Measurements from ENCODE around the gene CIB2. TPM values are rescaled to one million over a fixed set of nuclear protein-coding genes. Genes with fewer than 3 reads are reported as not detected.

CIB2 gene
- total RNA-seq, 1 donor from 2014 or later: 18.4 TPM

DNA sequence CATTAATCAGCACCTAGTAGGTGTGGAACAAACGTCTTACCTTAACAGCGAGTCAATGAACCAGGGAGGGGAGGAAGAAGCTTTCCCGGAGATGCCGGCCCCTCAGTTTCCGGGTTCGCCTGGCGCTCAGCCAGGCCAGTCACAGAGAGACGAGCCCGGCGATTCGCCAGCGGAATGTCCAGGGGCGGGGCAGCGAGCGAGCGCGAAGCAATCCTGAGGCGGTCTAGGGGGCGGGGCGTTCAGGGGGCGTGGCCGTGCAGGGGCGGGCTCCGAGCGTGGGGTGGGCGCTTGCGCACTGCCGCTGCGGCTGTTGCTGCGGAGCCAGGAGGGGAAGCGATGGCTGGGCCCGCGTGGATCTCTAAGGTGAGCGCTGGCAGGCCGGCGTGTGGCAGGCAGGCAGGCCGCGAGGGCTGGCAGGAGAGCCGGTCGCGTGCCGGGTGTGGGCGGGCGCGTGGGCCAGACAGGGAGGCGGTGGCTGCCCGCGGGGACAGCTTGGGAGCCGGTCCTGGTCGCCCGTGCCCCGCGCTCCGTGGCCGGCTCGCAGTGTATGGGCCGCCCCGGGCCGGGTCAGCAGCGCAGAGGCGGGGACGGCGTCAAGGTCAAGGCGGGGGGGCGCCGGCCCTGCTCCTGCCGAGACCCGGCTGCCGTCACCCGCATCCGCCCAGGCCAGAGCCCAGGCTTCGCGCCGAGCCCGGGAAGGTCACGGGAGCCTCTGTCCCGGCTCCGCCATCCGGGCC is 18.0 kb upstream of the CIB2 start, which contains the start of gene IDH3A:
IDH3A (plus strand) TSS at position 295 of the 737 bp plus-strand sequence; CDS start at position 337, 42 bp downstream.
- peak; percentile 98 for DNase-seq

DNA sequence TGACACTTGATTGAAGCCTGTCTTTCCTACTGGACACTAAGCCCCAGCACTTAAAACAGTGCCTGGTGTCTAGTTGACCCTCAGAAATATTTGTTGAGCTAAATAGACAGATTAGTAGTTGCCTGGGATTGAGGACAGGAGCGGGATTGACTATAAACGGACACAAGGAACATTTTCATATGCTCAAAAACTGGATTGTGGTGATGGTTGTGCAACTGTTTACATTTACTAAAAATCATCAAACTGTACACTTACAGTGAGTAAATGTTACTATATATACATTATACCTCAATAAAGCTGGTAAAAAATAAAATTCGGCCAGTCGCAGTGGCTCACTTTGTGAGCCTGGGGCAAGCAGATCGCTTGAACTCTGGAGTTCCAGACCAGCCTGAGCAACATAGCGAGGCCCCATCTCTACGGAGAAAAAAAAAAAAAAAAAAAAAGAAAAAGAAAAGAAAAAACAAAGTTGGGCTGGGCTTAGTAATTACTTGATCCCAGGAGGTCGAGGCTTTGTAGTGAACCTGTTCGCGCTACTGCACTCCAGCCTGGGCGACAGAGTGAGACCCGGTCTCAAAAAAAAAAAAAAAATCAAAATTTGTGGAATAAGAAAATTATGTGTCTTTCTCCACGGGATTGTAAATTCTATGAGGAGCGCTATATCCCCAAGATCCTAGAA is 17.3 kb upstream of the CIB2 start:
- no peak for DNase-seq

DNA sequence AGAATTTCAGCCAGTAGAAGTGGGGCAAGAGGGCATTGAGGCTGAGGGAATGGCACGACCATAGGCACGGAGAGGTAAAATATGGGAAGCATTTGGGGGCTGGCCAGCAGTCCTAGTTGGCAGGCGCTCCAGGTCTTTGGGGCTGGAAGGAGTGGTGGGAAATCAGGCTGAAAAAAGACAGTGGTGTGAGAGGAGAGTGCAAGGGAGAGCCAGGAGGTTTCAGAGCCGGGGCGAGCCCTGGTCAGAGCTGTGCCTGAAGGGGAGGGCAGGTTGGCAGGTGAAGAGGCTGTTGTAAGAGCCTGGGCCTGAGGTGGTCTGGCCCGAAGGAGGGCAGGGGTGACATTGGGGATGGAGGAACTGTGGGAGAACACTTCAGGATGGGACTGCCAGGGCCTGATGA is 16.3 kb upstream of the CIB2 start:
- no peak for DNase-seq

DNA sequence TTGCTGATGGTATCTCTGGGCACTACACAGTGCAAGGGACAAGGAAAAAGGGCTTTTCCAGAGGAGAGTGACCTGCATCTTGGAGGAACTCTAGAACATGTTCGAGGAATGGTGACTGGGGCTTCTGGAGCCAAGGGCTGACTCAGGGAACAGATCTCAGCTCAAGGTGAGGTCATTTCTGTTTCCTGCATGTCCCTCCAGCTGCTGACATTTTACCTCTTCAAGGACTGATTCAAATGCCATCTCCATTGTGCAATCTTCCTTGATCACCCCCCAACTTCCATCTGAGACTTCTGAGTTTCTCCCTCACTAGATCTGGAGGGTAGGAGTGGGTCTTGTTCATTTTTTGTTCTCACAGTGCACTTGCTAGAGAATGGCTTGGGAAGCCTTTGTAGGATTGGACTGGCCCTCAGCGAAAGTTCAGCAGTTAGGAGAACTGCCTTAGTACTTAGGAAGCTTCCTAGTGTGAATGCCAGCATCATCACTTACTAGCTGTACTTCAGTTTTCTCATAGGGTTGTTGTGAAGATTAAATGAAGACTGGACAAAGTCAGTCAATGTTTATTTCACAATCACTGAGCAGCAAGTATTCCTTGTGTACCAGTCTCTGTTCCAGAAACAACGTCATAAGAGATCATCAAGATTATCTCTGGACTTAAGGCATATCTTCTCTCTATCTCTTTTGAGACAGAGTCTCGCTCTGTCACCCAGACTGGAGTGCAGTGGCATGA is 15.3 kb upstream of the CIB2 start:
- no peak for DNase-seq

DNA sequence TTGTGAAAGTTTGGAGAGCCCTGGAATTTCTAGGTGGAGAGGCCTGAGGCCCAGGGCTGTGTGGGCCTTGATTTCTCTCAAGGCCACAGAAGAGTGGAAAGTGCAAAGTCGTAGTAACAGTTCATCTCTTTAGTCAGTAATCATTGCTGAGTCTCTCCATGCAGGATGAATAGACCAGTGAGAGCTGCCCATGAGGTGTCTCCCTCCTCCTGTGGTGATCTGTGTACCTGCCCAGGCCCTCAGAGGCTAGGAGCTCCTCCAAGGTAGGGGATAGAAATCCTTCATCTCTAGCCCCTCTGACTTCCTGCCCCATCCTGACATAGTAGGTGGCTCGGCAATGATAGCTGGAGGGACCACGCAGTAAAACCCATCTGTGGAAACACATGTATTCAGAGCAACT is 11.1 kb upstream of the CIB2 start:
- no peak for DNase-seq

DNA sequence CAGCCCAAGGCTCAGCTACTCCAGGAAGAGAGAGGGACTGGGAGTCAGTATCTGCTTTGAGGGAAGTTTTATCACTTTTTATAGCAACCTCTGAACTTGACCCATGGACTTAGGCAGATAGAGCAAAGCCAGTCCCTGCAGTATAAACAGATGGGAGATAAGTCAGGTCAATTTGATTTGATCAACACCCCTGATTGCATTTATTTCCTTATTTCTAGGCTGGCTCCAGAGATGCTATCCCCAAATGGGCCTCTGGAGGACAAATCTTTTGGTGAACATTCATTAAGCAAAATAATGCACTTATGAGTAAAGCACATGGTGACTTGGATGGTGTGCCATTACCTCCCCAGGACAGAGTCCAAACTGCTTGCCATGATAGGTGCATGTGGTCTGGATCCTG is 9.0 kb upstream of the CIB2 start:
- DNase-seq: no peak

DNA sequence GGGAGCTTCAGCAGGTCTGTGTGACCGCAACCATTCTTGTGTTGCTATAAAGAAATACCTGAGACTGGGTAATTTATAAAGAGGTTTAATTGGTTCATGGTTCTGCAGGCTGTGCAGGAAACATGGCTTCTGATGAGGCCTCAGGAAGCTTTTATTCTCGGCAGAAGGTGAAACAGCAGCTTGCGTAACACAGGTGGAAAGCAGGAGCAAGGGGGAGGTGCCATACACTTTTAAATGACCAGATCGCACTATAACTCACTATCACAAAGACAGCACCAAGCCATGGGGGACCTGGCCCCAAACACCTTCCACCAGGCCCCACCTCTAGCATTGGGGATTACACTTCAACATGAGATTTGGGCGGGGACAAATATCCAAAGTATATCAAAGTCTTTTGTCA is 8.3 kb upstream of the CIB2 start:
- no peak for DNase-seq

DNA sequence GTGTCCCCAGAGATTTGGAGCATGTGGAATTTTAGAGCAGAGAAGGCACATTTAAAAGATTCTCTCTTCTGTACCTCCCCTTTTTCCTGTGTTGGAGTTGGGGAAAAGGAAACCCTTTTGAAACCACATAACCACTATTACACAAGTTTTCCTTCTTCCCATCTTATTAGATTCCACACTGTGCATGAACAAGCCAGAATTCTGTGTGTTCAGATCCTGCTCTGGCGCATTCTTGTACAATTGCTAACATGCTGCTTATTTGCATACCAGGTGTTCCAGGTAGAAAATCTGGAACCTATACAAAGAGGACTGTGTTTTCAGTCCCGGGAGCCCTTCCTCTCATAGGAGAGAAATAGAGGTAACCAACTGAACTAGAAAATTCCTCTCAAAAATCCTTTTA is 2.6 kb upstream of the CIB2 start:
- no peak for DNase-seq

DNA sequence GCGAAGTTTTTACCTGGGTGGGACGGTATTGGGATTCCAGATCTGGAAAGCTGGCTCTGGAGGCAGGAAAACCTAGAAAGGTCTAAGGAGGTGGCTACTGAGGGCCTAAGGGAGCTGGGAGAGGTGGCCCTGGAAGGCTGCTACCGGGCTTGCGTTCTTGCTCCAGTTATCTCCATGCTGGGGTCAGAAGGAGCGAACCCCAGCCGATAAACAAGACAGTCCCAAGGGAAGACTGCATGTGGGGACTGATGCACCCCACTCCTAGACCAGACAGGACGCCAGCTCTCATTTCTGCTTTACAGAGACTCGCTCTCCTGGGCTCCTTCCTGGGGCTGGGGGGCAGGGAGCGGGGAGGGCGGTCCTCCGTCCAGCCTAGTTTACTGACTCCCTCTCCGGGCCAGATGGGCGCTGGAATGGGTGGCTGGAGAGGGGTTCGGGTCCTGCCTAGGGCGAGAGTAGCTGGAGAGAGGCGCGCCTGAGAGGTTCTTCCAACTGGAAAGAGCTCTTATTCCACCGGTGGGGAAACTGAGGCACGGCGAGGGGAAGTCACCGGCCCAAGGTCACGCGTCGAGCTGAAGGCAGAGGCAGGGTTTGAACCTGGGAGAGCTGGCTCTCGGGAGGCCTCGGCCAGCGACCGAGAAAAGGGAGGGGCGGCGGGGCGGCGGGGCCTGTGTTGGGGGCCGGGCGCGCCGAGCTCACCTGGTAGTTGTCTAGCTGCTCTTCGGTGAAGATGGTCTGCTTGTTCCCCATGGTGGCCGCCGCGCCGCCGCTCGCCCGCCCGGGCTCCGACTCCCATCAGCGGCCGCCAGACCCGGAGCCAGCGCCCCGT is 565 bp downstream of the CIB2 start:
- no peak for DNase-seq

DNA sequence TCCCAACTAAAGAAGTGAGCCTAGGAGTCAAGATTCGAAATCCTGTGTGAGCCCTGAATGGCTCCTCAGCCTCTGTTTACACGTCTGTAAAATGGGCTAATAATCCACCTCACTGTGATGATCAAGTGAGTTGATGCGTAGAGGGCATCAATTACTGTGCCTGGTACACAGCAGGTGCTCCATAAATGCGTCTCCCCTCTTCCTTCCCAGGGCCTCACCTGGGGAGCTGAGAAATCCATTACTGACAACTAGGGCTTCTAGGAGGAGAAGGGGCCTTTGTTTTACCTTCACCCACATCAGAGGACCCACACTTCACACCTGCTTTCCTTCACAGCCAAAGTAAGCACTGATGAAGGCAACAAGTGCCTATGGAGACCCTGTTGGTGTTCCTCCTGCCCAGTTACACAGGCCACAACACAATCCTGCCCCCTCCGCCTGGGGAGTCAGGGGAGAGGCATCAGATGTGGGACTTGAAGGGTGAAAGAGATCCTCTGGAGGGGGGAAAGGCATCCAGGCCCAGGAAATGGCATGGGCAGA is 1.4 kb downstream of the CIB2 start:
- no peak for DNase-seq

DNA sequence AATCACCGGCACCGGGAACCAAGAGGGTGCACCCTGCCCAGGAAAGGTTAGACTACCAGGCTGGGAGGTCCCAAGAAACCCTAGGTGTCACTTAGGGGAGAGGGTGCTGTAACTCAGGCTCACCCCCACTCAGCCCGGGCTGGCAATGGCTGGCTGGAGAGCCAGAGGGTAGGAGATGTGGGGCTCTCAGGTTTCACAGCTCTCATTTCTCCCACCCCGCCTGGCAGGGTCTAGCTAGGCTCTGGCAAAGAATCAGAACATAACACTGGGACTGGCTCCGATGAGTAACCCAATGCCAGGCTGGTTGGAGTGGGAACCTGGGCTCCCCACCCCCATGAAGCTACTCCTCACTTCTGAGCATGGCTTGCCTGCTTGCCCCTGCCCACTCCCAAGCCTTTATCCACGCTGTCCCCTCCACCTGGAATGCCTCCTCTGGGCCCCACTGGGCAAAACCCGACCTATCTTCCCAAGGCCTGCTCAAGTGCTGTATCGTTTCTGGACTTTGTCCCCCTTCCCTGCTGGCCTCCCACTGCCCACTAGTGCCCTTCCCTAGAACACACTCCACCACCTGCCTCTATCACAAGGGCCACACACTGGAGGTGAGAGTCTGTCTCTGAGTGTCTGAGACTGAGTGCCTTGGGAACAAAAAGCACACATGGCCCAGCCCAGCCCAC is 2.0 kb downstream of the CIB2 start:
- DNase-seq: no peak

DNA sequence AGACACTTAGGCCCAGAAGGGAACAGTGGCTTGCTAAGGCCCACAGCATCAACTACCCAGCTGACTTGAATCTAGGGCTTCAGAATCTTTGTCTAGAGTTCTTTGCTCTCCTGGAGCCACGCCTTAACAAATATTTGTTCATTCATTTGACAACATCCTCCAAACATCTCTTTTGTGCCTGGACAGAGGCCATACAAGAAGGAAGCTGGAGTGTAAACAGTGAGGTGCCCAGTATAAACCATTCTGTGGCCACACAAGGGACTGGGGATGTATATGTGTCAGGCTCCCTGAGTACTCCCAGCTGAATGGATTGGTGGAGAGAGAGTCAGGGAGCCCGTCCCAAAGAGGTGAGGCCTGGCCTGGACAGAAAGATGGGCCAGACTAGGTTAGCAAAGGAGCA is 3.4 kb downstream of the CIB2 start:
- DNase-seq: no peak

DNA sequence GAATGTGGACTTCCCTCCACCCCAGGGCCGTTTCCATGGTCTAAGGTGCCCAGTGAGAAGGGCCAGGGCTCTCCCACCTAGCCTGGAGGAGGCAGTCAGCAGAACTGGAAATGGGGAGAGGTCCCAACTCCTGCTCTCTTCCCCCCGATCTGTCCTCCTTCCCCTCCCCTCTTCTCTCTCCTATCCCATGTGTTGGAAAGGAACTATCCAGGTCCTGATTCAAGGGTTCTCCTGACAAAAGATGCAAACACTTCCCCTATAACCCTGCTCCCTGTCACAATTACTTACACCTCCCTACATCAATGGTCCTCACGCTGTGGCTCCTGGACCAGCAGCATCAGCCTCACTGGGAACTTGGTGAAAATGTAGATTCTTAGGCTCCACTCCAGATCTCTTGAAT is 6.0 kb downstream of the CIB2 start:
- no peak for DNase-seq

DNA sequence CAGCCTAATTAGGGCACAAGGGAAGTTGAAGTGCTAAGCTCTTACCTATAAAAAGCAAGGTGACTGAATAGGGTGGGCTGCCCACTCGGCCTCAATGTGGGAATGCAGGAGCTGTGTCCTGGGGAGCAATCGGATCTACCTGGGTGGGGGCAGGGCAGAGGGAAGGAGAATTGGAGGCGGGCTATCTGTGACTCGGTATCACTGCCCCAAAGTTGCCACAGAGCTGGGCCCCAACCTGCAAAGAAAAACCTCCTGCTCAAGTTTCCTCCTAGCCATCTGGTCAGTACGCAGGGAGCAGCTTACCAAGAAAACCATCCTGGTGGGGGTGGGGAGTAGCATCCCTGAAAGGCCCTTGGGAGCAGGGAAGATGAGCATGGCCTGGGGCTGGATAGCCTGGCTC is 10.7 kb downstream of the CIB2 start:
- DNase-seq: no peak

DNA sequence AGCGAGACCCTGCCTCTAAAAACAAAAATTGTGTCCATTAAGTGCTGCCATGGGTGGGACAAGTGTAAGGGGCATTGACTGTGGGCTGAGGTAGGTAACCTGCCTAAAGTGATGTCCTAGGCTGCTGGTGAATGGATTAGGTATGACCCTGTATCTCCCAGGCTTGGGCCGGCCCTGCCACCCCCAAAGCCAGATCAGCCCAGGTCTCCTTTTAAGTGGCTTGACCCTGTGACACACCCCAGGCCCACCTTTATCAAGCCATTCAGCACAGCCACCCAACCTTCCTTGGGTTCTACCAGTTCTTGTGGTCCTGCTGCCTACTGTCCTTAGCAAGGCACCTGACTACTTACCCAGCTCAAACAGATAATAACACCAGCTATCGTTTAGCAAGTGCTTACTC is 18.7 kb downstream of the CIB2 start:
- no peak for DNase-seq

DNA sequence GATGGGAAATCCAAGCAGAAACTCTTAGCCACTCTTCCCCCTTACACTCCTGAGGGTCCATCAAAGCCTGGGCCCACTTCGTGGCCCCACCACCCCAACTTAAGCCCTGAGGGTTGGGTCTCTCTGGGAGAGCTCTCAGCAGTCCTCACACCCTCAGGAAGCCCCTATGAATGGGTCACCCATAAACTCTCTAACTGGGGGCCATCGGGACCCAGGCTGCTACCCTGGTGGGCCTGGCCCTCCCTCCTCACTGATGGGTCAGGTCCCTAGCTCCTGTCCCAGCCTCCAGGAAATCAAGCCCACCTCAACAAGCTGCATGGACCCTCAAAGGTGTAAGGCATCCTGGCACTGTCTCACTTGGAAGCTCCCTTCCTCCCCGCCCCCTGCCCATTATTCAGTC is 19.5 kb downstream of the CIB2 start:
- no peak for DNase-seq

DNA sequence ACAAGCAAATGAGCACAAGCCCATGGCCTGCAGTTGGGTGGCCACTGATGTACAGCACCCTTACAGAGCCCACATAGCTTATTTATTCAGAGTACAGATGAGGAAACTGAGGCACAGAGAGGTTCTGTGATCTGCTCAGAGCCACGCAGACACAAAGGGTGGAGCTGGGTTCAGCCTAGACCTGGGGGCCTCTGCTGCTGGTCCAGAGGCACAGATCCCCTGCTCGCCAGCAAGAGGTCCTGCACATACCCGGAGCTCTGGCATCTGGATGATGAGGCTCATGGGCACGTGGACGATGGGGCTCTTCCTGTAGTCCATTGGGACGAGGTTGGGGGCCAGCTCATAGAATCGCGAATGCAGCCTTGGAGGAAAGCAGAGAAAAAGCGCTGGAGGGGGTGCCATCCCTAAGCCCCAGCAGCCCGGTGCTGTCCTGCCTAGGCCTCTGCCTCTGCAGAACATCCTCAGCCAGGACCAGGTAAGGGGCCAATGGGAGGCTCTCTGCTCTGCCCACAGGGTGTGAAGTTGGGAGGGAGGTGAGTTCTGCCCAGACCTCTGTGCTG is 20.2 kb downstream of the CIB2 start:
- DNase-seq: no peak

DNA sequence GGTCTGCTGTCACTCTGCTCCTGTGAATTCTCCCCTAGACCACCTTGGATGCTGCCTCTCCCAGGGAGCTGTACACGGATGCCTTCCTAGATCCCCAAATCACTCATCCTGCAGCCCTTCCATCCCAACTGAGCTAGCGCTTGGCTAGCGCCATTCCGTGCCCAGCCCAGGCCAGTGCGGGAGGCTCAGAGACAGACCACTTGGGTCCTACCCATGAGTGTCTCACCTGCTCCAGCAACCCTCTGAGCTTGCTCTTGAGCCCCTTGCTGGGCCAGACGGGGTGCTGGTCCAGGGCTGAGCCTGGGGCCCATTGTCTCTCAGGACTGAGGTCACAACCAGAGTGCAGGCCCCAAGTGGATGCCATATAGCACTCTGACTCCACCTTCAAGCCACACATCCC is 21.1 kb downstream of the CIB2 start:
- no peak for DNase-seq

DNA sequence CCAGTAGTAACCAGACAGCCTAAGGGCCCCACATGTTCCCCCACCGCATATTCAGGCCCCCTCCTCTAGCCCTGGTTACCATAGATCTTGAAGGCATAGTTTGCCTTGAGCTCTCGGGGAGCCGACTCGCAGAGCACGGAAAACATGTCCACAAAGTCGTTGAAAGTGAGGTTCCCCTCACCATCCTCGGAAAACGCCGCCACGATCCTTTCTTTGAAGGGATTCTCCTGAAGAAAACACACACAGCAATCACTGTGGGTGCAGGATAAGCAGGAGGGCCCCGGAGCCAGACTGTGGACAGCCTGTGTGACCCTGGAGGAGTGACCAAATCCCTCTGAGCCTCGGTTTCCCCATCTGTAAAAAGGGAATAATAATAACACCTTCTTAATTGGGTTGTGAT is 22.1 kb downstream of the CIB2 start:
- no peak for DNase-seq

DNA sequence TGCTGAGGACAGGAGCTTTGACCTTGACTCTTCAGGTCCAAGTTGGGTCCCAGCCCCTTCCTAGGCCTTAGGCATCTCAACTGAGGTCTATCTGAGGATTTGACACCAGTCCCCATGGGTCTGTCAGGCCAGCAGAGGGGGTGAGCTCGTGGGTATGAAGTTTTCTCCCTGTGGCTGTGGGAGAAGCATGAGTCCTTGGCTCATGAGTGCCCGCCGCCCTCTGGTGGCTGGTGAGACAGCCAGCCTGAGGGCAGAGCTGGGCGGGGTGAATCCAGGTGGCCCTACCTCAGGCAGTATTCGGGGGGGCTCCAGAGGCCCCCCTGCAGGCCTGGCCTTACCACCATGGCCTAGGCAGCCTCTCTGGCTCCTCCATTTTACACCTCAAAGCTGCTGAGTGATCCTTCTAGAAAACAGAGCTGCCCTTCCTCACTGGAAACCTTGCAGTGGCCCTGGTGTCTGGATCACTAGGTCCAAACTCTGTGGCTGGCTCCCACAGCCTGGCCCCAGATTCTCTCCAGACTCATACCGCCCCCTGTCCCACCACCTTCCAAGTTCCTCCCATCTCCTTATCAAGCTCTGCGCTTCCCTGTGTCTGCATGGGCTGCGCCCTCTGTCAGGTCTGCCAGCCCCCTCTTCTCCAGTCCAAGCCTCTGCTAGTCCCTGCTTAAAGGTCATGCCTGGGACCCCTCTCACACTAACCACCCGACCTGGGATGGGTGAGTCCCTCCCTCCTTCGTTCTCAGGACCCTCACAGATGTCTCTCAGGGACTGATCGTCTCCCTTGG is 22.8 kb downstream of the CIB2 start:
- no peak for DNase-seq

DNA sequence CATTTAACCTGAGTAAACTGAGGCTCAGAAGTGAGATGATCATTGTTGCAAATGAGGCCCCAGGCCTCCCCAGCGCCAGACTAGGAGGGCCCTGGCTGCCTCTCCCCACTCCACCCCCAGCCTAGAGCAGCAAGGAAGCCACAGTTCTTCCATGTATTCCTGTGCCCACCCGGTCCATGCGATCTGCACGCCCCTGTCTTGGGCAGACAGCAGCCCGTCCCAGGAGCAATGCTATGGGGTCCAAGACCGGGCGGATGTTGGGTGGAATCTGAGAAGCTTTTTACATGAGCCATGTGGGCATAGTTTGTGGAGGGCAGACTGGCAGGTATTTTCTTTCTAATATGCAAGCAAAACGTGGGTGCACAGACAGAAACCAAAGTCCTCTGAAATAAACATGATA is 23.8 kb downstream of the CIB2 start:
- DNase-seq: no peak
